DMS79 treated with DMSO at 0.1 percent for 48 hours (cell line): ENCODE results near the gene C9orf153.
A peak's percentile ranks its signal among the peaks of the same experiment; 100 is the strongest.

Experiments used
- DNase-seq: peaks from one replicate; lab custom pipeline; 2025; lab: John Stamatoyannopoulos, UW

C9orf153 gene

GRCh38 chr9:86187121-86187520 is 72.3 kb downstream of the C9orf153 start:
- DNase-seq: no peak

GRCh38 chr9:86186696-86187095 is 72.8 kb downstream of the C9orf153 start:
- no peak for DNase-seq

- no peak for DNase-seq
Observed at GRCh38 chr9:86185872-86186271, 73.6 kb downstream of the C9orf153 start.

- no peak for DNase-seq
Observed at GRCh38 chr9:86184138-86184524, 75.3 kb downstream of the C9orf153 start.

- no peak for DNase-seq
Observed at GRCh38 chr9:86183229-86184137, 76.0 kb downstream of the C9orf153 start.

GRCh38 chr9:86181379-86182315 is 77.8 kb downstream of the C9orf153 start:
- DNase-seq: no peak

- no peak for DNase-seq
Observed at GRCh38 chr9:86178503-86178902, 81.0 kb downstream of the C9orf153 start.

- no peak for DNase-seq
Observed at GRCh38 chr9:86177995-86178394, 81.5 kb downstream of the C9orf153 start.

- DNase-seq: peak; percentile 62
Observed at GRCh38 chr9:86176468-86176867, 83.0 kb downstream of the C9orf153 start.

- DNase-seq: peak; percentile 40
Observed at GRCh38 chr9:86175743-86176456, 83.6 kb downstream of the C9orf153 start.

- DNase-seq: no peak
Observed at GRCh38 chr9:86175223-86175622, 84.2 kb downstream of the C9orf153 start.
